ENCODE measurements around the gene OSM. TPM values are rescaled to one million over a fixed set of nuclear protein-coding genes. Genes with fewer than 3 reads are reported as not detected.

The OSM gene
- total RNA-seq, 2 donors from 2014 or later, result 20.9 to 21.9 TPM

DNA sequence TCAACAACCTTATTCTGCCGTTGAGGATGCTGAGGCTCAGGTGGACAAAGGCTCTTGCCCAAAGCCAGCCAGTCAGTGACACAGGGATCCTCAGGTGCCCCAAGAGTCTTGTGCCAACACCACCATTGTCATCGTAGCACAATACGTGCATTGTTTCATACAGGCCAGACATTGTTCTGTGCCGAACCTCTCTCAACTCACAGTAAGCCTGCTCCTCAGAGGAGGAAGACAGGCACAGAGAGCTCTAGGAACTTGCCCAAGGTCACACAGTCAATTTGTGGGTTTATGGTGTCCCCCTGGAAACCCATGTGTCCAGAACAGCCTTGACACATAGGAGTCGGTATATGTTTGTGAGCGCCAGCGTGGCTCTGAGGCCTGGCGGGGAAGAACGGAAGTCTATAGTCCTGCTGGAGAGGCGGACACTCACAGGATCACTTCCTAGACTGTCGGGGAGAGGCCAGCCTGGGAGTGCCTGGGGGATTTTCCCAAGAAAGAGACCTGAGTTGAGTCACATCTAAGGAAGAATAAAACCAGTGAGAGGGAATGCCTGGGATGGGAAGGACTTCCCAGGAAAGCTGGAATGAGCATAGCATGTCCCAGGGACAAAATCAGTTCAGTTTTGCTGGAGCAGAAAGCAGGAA lies 40.3 kb downstream of the OSM start:
- Mint-ChIP-seq H3K27ac (no peak overlapping the region), H3K9me3 (no peaks in the 10 kb centered on the region)

GRCh38 chr22:30225220-30225927 lies 41.3 kb downstream of the OSM start:
- no peak for ATAC-seq (replicated peaks in 1 of 2)
- H3K4me3 Mint-ChIP-seq, result no peak overlapping the region
- H3K27ac Mint-ChIP-seq, result no peak overlapping the region
- DNase-seq, result no peak
- H3K36me3 Mint-ChIP-seq (ENCODE audit: insufficient read depth in 2 of 2), result no peaks in the 10 kb centered on the region
- H3K9me3 Mint-ChIP-seq, result no peaks in the 10 kb centered on the region
- peaks cover 53% of the 10 kb centered on the region for H3K4me1 Mint-ChIP-seq (ENCODE audit: low read depth)
- H3K27me3 Mint-ChIP-seq (ENCODE audit: low read depth), result no peaks in the 10 kb centered on the region

More for the DNA sequence above, 40.3 kb downstream of the OSM start:
- DNase-seq, result no peak
- no peak for ATAC-seq (replicated peaks in 1 of 2)
- no peaks in the 10 kb centered on the region for H3K27me3 Mint-ChIP-seq (ENCODE audit: low read depth)
- no peaks in the 10 kb centered on the region for H3K36me3 Mint-ChIP-seq (ENCODE audit: insufficient read depth in 2 of 2)
- no peak overlapping the region for H3K4me3 Mint-ChIP-seq
- peaks cover 44% of the 10 kb centered on the region for H3K4me1 Mint-ChIP-seq (ENCODE audit: low read depth)

DNA sequence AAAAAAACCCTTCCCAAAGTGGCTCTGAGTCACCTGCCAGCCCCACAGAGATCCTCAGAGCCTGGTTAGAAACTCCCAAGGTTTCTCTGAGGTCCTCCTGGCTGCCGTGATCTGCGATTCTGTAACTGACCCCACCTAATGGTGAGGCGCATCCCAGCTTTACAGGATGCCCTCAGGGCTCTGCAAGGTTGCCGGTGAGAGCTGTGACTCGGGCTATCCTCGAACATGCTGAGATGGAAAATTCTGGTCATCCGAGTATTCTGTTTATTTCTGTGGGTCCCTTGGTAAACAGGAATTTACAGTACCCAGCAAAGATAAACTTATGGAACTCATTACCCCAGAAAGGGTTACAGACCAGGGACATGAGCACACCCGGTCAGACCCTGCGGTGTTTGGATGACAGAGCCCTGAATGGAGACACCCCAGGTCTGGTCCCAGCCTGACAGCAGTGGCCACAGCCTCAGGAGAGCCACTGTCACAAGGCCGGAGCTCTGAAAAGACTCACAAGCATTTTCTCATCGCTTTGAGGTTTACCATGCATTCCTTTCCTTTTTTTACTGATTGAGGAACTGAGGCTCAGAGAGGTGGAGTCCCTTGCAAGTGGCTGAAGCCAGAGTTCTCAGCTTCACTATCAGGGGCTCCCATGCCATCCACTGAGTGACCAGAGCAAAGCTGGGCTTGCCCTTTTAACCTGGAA lies 42.3 kb downstream of the OSM start:
- H3K36me3 Mint-ChIP-seq (ENCODE audit: insufficient read depth in 2 of 2), result no peaks in the 10 kb centered on the region
- H3K27ac Mint-ChIP-seq, result no peak overlapping the region
- DNase-seq, result no peak
- no peak for ATAC-seq (replicated peaks in 1 of 2)
- no peaks in the 10 kb centered on the region for H3K27me3 Mint-ChIP-seq (ENCODE audit: low read depth)
- no peak overlapping the region for H3K4me3 Mint-ChIP-seq
- H3K4me1 Mint-ChIP-seq (ENCODE audit: low read depth), result peaks cover 62% of the 10 kb centered on the region
- no peaks in the 10 kb centered on the region for H3K9me3 Mint-ChIP-seq

DNA sequence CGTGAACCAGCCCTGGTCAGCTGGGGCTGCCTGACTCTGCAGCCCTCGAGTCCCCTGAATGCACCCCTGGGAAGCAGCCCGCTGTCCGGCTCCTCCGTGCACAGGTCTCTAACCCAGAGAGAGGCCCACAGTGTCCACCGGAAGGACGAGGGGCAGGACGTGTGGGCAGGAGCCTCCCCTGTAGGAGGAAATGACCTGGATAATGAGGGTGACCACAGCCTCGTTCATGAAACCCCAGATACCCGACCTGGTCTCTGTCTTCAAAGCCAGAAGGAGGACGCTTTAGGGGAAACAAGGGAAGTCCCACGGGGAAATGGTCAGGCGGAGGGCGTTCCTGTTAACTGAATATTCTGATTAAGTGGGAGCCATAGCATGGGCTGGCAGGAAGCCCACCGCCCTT lies 43.3 kb downstream of the OSM start:
- no peak overlapping the region for H3K27ac Mint-ChIP-seq
- peaks cover 58% of the 10 kb centered on the region for H3K4me1 Mint-ChIP-seq (ENCODE audit: low read depth)
- no peaks in the 10 kb centered on the region for H3K9me3 Mint-ChIP-seq
- no peak overlapping the region for H3K4me3 Mint-ChIP-seq
- no peaks in the 10 kb centered on the region for H3K27me3 Mint-ChIP-seq (ENCODE audit: low read depth)
- DNase-seq (no peak), ATAC-seq (replicated peaks in 1 of 2) (no peak)
- H3K36me3 Mint-ChIP-seq (ENCODE audit: insufficient read depth in 2 of 2), result no peaks in the 10 kb centered on the region

DNA sequence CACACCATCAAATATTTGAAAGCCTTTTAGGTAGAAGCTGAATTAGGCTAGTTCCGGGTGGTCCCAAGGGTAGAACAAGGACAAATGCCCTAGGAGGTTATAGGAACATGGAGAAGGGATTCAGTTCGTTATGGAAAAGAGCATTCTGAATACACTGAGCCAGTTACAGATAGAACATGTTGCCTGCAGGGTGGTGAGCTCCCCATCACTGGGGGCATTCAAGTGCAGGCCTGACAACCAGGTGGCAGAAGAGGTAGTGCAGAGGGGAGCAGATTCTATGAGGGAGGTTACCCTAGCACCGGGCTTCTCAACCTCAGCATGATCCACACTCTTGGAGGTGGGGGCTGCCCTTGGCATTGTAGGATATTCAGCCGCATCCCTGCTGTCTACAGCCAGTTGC lies 44.3 kb downstream of the OSM start:
- ATAC-seq (replicated peaks in 1 of 2) (no peak), DNase-seq (no peak)
- H3K36me3 Mint-ChIP-seq (ENCODE audit: insufficient read depth in 2 of 2), result no peaks in the 10 kb centered on the region
- no peak overlapping the region for H3K4me3 Mint-ChIP-seq
- H3K9me3 Mint-ChIP-seq, result no peaks in the 10 kb centered on the region
- H3K27me3 Mint-ChIP-seq (ENCODE audit: low read depth), result no peaks in the 10 kb centered on the region
- H3K4me1 Mint-ChIP-seq (ENCODE audit: low read depth), result peaks cover 49% of the 10 kb centered on the region
- no peak overlapping the region for H3K27ac Mint-ChIP-seq

DNA sequence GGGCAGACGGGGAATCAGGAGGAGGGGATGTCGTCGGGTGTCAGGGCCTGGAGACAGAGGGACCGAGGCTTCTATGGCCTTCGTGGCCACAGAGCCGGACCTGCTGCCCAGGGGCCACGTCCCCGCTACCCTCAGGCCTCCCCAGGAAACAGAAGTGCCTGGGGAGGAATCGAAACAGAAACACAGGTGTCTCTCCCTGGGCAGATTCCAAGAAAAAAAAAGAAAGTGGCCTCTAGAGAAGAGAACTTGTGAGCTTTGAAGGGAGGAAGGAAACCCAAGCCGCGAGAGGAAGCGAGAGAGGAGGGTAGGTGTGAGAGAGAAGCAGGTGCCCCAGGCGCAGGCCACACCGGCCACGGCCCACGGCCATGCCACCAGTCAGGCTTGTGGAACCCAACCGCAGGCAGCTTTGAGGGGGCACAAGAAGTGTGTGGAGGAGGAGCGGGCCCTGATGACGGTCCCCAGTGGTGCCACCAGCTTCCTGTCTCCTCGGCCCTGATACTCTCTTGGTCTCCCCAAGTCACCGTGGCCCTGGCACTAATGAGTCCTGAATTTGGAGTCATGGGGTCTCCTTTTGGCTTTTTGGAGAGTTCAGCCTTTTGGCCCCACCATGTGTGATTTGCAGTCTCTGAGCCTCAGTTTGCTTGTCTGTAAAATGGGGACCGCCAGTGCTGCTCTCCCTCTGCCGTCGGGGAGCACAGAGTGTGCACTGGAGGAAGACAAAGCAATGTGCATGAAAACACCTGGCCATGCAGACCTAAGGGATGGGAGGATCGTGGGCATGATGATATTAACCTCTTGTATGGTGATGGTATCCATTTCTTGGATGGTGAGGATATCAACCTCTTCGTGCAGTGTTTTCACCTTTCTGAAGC lies 45.3 kb downstream of the OSM start:
- peak overlapping the region; percentile 55 for H3K27ac Mint-ChIP-seq
- H3K4me1 Mint-ChIP-seq (ENCODE audit: low read depth), result peaks cover 48% of the 10 kb centered on the region
- ATAC-seq (replicated peaks in 1 of 2) (peak; percentile 78 to 86), DNase-seq (peak; percentile 60 to 62)
- no peaks in the 10 kb centered on the region for H3K27me3 Mint-ChIP-seq (ENCODE audit: low read depth)
- H3K9me3 Mint-ChIP-seq, result no peaks in the 10 kb centered on the region
- H3K4me3 Mint-ChIP-seq, result peak overlapping the region; percentile 50 to 54
- H3K36me3 Mint-ChIP-seq (ENCODE audit: insufficient read depth in 2 of 2), result no peaks in the 10 kb centered on the region

- H3K4me1 Mint-ChIP-seq (ENCODE audit: low read depth), result peaks cover 48% of the 10 kb centered on the region
- H3K27me3 Mint-ChIP-seq (ENCODE audit: low read depth), result no peaks in the 10 kb centered on the region
These were observed 46.2 kb downstream of the OSM start for GRCh38 chr22:30220338-30221012.

GRCh38 chr22:30219668-30220278 lies 46.9 kb downstream of the OSM start:
- Mint-ChIP-seq H3K4me3 (no peak overlapping the region), H3K27ac (peak overlapping the region; percentile 55), H3K27me3 (ENCODE audit: low read depth) (no peaks in the 10 kb centered on the region), H3K9me3 (no peaks in the 10 kb centered on the region), H3K4me1 (ENCODE audit: low read depth) (peaks cover 43% of the 10 kb centered on the region), H3K36me3 (ENCODE audit: insufficient read depth in 2 of 2) (no peaks in the 10 kb centered on the region)
- no peak for ATAC-seq (replicated peaks in 1 of 2)
- DNase-seq, result no peak

More at GRCh38 chr22:30220338-30221012, 46.2 kb downstream of the OSM start:
- DNase-seq (no peak), ATAC-seq (replicated peaks in 1 of 2) (no peak)
- H3K4me3 Mint-ChIP-seq, result peak overlapping the region; percentile 50 to 54
- peak overlapping the region; percentile 55 for H3K27ac Mint-ChIP-seq
- no peaks in the 10 kb centered on the region for H3K36me3 Mint-ChIP-seq (ENCODE audit: insufficient read depth in 2 of 2)
- no peaks in the 10 kb centered on the region for H3K9me3 Mint-ChIP-seq

GRCh38 chr22:30219049-30219654 lies 47.5 kb downstream of the OSM start:
- no peak overlapping the region for H3K27ac Mint-ChIP-seq
- ATAC-seq (replicated peaks in 1 of 2), result no peak
- H3K9me3 Mint-ChIP-seq, result no peaks in the 10 kb centered on the region
- no peak overlapping the region for H3K4me3 Mint-ChIP-seq
- no peaks in the 10 kb centered on the region for H3K36me3 Mint-ChIP-seq (ENCODE audit: insufficient read depth in 2 of 2)
- H3K27me3 Mint-ChIP-seq (ENCODE audit: low read depth), result no peaks in the 10 kb centered on the region
- peaks cover 45% of the 10 kb centered on the region for H3K4me1 Mint-ChIP-seq (ENCODE audit: low read depth)
- no peak for DNase-seq

- Mint-ChIP-seq H3K4me1 (ENCODE audit: low read depth) (peaks cover 41% of the 10 kb centered on the region), H3K36me3 (ENCODE audit: insufficient read depth in 2 of 2) (no peaks in the 10 kb centered on the region), H3K27ac (no peak overlapping the region), H3K9me3 (no peaks in the 10 kb centered on the region), H3K4me3 (no peak overlapping the region), H3K27me3 (ENCODE audit: low read depth) (no peaks in the 10 kb centered on the region)
- ATAC-seq (replicated peaks in 1 of 2) (no peak), DNase-seq (no peak)
These were observed 48.7 kb downstream of the OSM start for GRCh38 chr22:30217698-30218560.

DNA sequence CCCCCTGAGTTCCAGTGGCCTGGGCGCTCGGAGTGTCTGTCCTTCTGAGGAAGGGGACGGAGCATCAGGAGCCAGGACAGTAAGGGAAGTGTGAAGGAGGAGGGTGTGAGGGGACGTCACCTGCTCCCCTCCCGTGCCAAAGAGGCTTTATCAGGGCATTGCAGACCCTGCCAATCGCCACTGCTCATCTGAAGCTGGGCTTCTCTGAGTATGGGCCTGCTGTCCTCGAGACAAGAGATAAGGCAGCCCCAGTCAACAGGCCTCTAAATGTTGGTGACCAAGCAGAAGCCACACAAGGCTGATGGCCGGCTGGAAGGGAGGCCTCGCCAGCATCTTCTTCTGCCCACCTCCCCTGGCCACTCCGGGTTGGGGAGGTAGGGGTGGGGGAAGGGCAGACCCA lies 49.9 kb downstream of the OSM start:
- Mint-ChIP-seq H3K9me3 (no peaks in the 10 kb centered on the region), H3K27ac (peak overlapping the region; percentile 14), H3K27me3 (ENCODE audit: low read depth) (no peaks in the 10 kb centered on the region), H3K4me1 (ENCODE audit: low read depth) (peaks cover 44% of the 10 kb centered on the region), H3K4me3 (no peak overlapping the region), H3K36me3 (ENCODE audit: insufficient read depth in 2 of 2) (no peaks in the 10 kb centered on the region)
- no peak for DNase-seq
- no peak for ATAC-seq (replicated peaks in 1 of 2)

All from activated T-cell treated with anti-CD3 and anti-CD28 coated beads, Interleukin-2, amount 50 U/mL, for 72 hours (primary cell).